Measurements from ENCODE around the gene RTRAF. TPM values are rescaled to one million over a fixed set of nuclear protein-coding genes. Genes with fewer than 3 reads are reported as not detected.

Gene RTRAF
- 100 to 1,000 TPM; 198 to 206 TPM for total RNA-seq

GRCh38 chr14:51989293-51990234 is at the start of gene RTRAF:
RTRAF (plus strand) TSS chr14:51989546; CDS start chr14:51989640, 94 bp downstream.

Other genes starting within 250 kb of the RTRAF start
- gene GNG2, start 128.9 kb upstream of the RTRAF start, total RNA-seq, result 100 to 1,000 TPM; 305 to 316 TPM
- 1 to 10 TPM in 1 of 2 experiments, under 1 TPM in 1; 0.82 to 1.0 TPM for gene NID2, start 79.5 kb downstream of the RTRAF start, total RNA-seq